Measurements from ENCODE around the gene INTS1.
A peak's percentile ranks its signal among the peaks of the same experiment; 100 is the strongest.

Gene INTS1

GRCh38 chr7:1541431-1542162 lies 37.4 kb upstream of the INTS1 start:
- no peak for DNase-seq

- no peak for DNase-seq
Measured at GRCh38 chr7:1540776-1541271, 36.6 kb upstream of the INTS1 start.

GRCh38 chr7:1539882-1540775 lies 35.9 kb upstream of the INTS1 start:
- DNase-seq: no peak

- no peak for DNase-seq
Measured at GRCh38 chr7:1539181-1539881, 35.1 kb upstream of the INTS1 start.

- DNase-seq: no peak
Measured at GRCh38 chr7:1538544-1539180, 34.5 kb upstream of the INTS1 start.

GRCh38 chr7:1537535-1538412 lies 33.6 kb upstream of the INTS1 start:
- DNase-seq: no peak

GRCh38 chr7:1536743-1537534 lies 32.8 kb upstream of the INTS1 start:
- no peak for DNase-seq

GRCh38 chr7:1536455-1536742 lies 32.2 kb upstream of the INTS1 start:
- no peak for DNase-seq

- DNase-seq: no peak
Measured at GRCh38 chr7:1535701-1536454, 31.7 kb upstream of the INTS1 start.

- DNase-seq: no peak
Measured at GRCh38 chr7:1535100-1535458, 30.9 kb upstream of the INTS1 start.

GRCh38 chr7:1534330-1535099 lies 30.3 kb upstream of the INTS1 start:
- no peak for DNase-seq

- DNase-seq: no peak
Measured at GRCh38 chr7:1533547-1534329, 29.5 kb upstream of the INTS1 start.

GRCh38 chr7:1533255-1533546 lies 29.0 kb upstream of the INTS1 start:
- DNase-seq: no peak

- no peak for DNase-seq
Measured at GRCh38 chr7:1532456-1533254, 28.5 kb upstream of the INTS1 start.

- DNase-seq: no peak
Measured at GRCh38 chr7:1531979-1532455, 27.8 kb upstream of the INTS1 start.

GRCh38 chr7:1531263-1531978 lies 27.2 kb upstream of the INTS1 start:
- peak in 1 of 2 experiments; percentile 22 for DNase-seq

GRCh38 chr7:1530946-1531262 lies 26.7 kb upstream of the INTS1 start:
- no peak for DNase-seq
